Measurements from ENCODE around the gene APLNR.
"Not testable (repeated sequence)": the region's sequence is repeated elsewhere in the genome, so short reads cannot be mapped to it uniquely, and the experiment has no call there.

The APLNR gene

GRCh38 chr11:57237204-57237681, at the start of gene APLNR:
TSS of gene APLNR (minus strand) at chr11:57237250. CDS start at chr11:57237004, 246 bp downstream.
- DNase-seq, result no peak

- DNase-seq, result no peak
Observed at GRCh38 chr11:57283231-57283990, 46.4 kb upstream of the APLNR start.

- not testable (repeated sequence) for DNase-seq
Observed at GRCh38 chr11:57281546-57281945, 44.5 kb upstream of the APLNR start.

DNA sequence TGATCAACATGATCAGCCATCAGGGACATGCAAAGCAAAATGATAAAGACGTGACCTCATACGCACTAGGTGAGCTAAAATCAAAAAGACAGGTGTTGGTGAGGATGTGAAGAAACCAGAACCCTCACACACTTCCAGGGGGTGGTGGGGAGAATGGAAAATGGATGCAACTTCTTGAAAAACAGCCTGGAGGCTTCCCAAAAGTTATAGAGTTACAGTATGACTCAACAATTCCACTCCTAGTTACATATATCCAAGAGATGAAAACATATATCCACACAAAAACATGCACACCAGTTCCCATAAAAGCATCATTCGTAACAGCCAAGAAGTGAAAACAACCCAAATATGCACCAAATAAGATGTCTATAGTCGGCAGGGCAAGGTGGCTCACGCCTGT, 42.1 kb upstream of the APLNR start:
- DNase-seq, result no peak

DNA sequence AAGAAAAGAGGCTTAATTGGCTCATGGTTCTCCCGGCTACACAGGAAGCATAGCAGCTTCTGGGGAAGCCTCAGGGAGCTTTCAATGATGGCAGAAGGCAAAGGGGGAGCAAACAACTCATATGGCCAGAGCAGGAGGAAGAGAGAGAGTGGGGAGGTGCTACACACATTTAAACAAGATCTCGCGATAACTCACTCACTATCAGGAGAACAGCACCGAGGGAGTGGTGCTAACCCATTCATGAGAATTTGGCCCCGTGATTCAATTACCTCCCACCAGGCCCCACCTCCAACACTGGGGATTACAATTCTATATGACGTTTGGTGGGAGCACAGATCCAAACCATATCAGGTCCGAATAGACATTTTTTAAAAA, 41.7 kb upstream of the APLNR start:
- DNase-seq, result no peak

- peak; percentile 81 for DNase-seq
Observed at GRCh38 chr11:57277845-57278720, 41.0 kb upstream of the APLNR start.

DNA sequence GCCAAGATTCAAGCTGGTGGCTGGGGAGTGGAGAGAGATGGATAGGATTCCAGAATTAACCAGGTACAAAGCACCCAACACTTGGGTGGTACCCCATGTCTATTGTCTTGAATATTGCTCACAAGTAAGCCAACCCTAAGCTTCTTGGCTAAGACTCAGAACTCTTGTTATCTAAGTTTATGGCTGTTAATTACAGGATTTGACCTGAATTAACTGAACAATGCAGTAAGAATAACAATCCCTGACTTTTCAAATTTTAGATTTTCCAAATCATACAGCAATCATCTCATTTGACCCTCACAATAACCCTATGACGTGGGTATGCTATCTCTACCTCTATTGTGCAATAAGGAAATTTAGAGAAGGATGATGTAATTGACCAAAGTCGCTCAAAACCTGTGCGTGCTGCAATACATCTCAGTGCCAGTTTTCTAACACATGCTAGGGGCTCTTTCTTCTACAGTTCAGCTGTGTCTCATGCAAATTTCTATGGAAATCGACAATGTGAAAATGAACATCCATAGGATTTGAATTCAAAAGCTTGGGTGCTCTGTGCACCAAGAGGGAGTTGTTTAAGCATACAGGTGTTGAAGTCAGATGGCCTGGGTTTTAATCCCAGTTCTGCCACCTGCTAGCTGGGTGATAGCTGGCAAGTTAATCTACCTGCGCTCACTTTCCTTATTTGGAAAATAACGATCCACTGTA, 40.1 kb upstream of the APLNR start:
- no peak for DNase-seq

DNA sequence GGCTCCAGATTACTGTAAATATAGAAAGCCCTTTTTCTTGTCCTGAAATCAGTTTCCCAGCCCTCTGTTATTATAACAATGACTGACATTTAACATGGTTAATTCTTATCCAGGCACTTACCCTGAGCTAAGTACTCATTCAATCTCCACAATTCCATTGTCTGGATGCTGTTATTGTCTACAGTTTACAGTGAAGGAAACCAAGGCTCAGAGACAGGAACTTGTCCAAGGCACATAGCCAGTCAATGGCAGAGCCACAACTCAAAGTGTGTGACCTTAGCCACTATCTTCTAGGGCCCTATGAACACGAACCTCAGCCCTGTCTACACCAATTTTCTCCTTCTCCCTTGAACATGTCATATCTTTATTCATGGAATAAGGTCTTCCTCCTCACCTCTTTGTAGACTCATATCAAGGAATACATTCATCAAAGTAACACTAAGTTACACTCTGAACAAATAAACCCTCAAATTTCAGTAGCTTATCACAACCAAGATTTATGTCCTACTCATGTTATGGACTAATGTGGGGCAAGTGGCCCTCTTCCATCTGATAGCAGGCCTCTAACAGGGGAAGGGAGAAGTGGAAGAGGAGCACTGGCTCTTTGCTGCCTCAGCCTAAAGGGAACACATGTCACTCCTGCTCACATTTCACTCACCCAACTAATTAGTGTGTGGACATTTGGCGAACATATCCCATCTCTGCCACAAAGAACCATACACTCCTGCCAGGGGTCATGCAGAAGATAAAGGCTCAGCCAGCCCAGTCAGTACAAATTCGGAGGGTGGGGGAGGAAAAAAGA, 39.3 kb upstream of the APLNR start:
- DNase-seq, result no peak

- no peak for DNase-seq
Observed at GRCh38 chr11:57275582-57275981, 38.5 kb upstream of the APLNR start.

- DNase-seq, result no peak
Observed at GRCh38 chr11:57274904-57275498, 38.0 kb upstream of the APLNR start.

GRCh38 chr11:57273448-57274058, 36.5 kb upstream of the APLNR start:
- no peak for DNase-seq

GRCh38 chr11:57269571-57270021, 32.5 kb upstream of the APLNR start:
- no peak for DNase-seq

GRCh38 chr11:57266157-57266556, 29.1 kb upstream of the APLNR start:
- no peak for DNase-seq

- no peak for DNase-seq
Observed at GRCh38 chr11:57263351-57263750, 26.3 kb upstream of the APLNR start.

- no peak for DNase-seq
Observed at GRCh38 chr11:57262157-57262556, 25.1 kb upstream of the APLNR start.

GRCh38 chr11:57260937-57261783, 24.1 kb upstream of the APLNR start:
- no peak for DNase-seq

DNA sequence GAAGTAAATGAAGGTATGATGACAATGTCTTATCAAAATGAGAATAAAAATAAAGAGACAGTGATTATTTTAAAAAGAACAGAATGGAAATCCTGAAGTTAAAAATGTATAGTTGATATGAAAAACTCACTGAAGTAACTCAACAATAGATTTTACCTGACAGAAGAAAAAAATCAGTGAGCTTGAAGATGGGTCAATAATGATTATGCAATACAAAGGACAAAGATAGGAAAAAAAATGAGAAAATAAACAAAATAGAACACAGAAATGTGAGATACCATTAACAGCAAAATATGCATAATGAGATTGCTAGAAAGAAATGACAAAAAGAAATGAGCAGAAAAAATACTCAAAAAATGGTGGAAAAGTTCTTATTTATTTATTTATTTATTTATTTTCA, 19.1 kb upstream of the APLNR start:
- no peak for DNase-seq

- no peak for DNase-seq
Observed at GRCh38 chr11:57255618-57256017, 18.6 kb upstream of the APLNR start.

DNA sequence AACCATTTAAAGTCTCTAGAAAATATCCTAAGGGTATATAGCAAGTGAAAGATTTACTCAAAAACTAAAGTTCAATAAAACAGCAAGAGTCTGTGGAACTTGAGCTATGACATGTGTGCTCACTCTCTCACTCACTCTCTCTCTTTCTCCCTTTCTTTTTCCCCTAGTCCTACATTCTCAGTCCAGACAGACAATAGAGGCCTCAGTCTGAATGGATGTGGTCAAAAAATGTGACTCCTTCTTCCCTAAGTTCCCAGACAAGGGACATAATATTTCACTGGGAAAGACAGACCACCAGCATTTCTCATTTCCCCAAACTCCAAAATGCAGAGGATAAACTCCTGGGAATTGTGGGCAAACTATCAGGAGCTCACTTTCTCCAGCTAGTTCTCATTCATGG, 17.6 kb upstream of the APLNR start:
- no peak for DNase-seq

DNA sequence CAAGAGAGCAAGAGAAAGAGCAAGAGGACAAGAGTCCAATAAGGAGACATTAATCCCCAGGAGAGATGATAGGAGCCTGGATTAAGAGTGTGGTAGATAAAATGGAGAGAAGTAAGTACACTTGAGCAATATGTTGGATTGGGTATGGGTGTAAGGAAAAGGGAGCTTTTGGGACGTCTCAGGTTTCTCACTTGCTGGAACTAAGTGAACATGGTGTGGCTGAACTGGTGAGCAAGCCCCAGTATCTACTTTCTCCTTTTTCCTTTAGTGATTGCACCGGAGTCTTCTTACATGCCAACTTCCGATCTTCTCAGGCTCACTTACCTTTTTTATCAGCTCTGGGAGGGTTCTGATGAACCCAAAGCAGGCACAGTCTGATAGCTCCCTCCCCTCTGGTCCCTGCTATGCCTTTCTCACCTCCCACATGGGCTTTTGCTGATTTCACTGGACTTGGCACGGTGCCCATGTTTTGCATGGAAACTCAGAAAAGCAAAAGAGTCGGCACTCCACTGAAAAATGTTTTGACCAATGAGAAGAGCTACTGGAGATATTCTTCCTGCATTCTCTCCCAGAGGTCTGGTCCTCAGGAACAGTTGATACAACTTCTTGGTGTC, 14.5 kb upstream of the APLNR start:
- no peak for DNase-seq

Measured in right hindlimb (tissue), 1 donor.